22Rv1 (cell line): ENCODE results near the gene MAU2.

Source experiments
- H3K27ac ChIP-seq: fragments of 450-650 bp; 2 replicates; pipeline ENCODE4 v1.5.1; 2017
- CTCF ChIP-seq: fragments of 450-650 bp; IDR thresholded peaks from 2 replicates; pipeline ENCODE4 v1.5.1; 2017; ENCODE audit warnings: mild to moderate bottlenecking
- ZFX ChIP-seq: fragments of 450-650 bp; IDR thresholded peaks from 2 replicates; pipeline ENCODE4 v1.6.1; 2017; ENCODE audit warnings: antibody characterized with exemption, borderline replicate concordance

Gene MAU2

GRCh38 chr19:19356500-19356899, 35.9 kb downstream of the MAU2 start:
- TF ChIP-seq CTCF = no peak
- no peak for TF ChIP-seq ZFX
- no peak overlapping the region for H3K27ac ChIP-seq

DNA sequence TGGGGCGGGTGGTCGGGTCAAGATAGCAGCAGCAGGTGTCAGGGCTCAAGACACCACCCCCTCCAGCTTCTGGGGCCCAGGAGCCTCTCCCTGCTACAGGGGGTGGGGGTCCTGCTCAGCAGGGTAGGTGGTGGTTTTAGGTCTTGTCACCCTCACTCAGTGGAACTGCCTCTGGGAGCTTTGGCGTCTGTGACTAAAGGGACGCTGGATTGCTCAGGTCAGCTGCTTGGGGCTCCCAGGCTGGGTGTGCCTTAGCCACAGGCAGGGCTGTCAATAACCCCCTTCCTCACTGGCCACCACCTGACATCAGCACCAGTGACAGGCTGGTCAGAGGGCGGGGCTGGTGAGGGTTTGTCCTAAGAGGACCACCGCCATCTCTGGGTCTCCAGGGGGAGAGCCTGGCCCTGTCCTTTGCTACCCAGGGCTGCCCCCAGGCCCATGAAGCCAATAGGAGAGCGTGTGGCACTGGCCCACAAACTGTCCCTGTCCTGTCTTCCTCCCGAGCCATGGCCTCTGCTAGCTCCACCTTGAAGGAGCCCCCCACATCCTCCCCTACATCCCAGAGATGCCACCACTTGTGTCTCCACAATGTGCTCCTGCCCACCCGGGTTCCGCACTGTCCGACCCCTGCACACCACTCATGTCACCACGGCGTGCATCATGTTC, 36.4 kb downstream of the MAU2 start:
- no peak overlapping the region for H3K27ac ChIP-seq
- TF ChIP-seq CTCF = no peak
- no peak for TF ChIP-seq ZFX

DNA sequence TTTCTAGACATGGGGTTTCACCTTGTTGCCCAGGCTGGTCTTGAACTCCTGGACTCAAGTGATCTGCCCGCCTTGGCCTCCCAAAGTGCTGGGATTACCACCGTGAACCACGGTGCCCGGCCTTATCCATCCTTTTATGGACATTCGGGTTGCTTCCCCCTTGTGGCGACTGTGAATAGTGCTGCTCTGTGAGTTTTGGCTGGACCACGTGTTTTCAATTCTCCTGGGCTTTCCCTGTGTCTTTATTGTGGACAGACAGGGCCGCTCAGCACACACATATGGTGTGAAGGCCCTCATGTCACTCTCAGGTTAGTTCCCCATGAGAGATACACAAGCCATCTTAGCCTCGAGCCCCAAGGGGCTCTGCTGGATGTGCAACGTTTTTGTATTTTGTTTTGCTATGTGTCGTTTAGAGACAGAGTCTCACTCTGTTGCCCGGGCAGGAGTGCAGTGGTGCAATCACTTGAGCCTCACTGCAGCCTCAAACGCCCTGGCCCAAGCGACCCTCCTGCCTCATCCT, 40.5 kb downstream of the MAU2 start:
- H3K27ac ChIP-seq = peak overlapping the region; percentile 50
- no peak for TF ChIP-seq ZFX
- TF ChIP-seq CTCF = peak; percentile 87

- H3K27ac ChIP-seq = peak overlapping the region; percentile 50; the same call in 1 of the 2 replicates
Measured at GRCh38 chr19:19362075-19362474, 41.4 kb downstream of the MAU2 start.

GRCh38 chr19:19366434-19367396, 46.1 kb downstream of the MAU2 start:
- H3K27ac ChIP-seq = peak overlapping the region; percentile 91
- TF ChIP-seq CTCF (peak; percentile 97), ZFX (no peak)

More at GRCh38 chr19:19362075-19362474, 41.4 kb downstream of the MAU2 start:
- TF ChIP-seq ZFX (no peak), CTCF (no peak)

DNA sequence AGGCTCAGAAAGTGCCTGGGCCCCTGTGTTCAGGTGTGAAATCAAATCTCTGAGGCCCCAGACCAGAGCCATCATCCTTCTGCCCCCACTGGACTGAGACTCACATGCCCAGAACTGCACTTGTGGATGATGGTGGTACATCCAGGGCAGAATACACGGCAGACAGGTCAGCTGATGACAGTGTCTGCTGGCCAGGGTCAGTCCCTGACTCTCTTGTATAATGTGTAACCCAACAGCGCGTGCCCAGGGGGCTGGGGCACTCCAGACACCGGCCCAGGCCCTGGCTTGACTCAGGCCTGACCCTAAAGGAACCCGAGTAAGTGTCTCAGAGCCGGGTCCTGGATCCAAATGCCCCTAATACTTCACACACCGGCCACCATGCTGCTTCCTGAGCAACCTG, 47.5 kb downstream of the MAU2 start:
- no peak overlapping the region for H3K27ac ChIP-seq
- TF ChIP-seq CTCF (no peak), ZFX (no peak)

DNA sequence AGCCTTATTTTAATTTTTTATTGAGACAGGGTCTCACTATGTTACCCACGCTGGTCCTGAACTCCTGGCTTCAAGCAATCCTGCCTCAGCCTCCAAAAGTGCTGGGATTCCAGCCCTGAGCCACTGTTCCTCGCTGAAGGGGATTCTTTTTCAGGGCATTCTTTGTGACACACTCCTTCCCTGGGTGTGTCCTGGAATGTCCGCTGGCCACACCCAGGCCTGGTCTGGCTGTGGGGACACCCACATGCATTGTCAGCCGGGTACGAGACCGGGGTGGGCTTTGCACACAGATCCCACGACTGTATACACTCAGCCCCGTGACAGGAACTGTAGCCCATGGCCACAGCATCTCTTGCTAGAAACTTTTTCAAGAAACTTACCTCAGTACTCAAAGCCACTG, 50.4 kb downstream of the MAU2 start:
- no peak overlapping the region for H3K27ac ChIP-seq
- no peak for TF ChIP-seq CTCF
- TF ChIP-seq ZFX = no peak
